Calu3 (cell line): ENCODE measurements around the gene MED13. TPM values are rescaled to one million over a fixed set of nuclear protein-coding genes. Genes with fewer than 3 reads are reported as not detected.

Experiments used
- BruUV-seq: library from RNA; stranded (reverse); fragments of 400-500 nt; replicated peaks from 2 replicates; lab custom pipeline; 2021; lab: Mats Ljungman, UMichigan
- CTCF ChIA-PET: fragments of 300-600 bp; sonication (Branson Sonifier 250); formaldehyde crosslinking; loops from one replicate; lab custom pipeline; 2022; ENCODE audit warnings: antibody characterized with exemption; lab: Charles Lee
- DNase-seq: peaks from one replicate; pipeline ENCODE4 v3.0.0; 2022
- H3K27ac Mint-ChIP-seq: one replicate; pipeline ENCODE4 v1.8.0; 2022; ENCODE audit warnings: mixed read lengths; ENCODE audit not compliant: unreplicated experiment
- H3K27me3 Mint-ChIP-seq: one replicate; pipeline ENCODE4 v1.8.0; 2022; ENCODE audit warnings: mixed read lengths; ENCODE audit not compliant: unreplicated experiment
- H3K36me3 Mint-ChIP-seq: one replicate; pipeline ENCODE4 v1.8.0; 2022; ENCODE audit warnings: mild to moderate bottlenecking, moderate library complexity, mixed read lengths; ENCODE audit not compliant: insufficient read depth, unreplicated experiment
- H3K4me1 Mint-ChIP-seq: one replicate; pipeline ENCODE4 v1.8.0; 2022; ENCODE audit warnings: mild to moderate bottlenecking, low read depth, mixed read lengths; ENCODE audit not compliant: unreplicated experiment
- H3K4me3 Mint-ChIP-seq: one replicate; pipeline ENCODE4 v1.8.0; 2022; ENCODE audit warnings: mild to moderate bottlenecking, low read depth, moderate library complexity, mixed read lengths; ENCODE audit not compliant: unreplicated experiment
- H3K9me3 Mint-ChIP-seq: one replicate; pipeline ENCODE4 v1.8.0; 2022; ENCODE audit warnings: low read depth, mixed read lengths; ENCODE audit not compliant: unreplicated experiment
- intact Hi-C: fragments of 100-400 bp; cut with micrococcal nuclease; formaldehyde crosslinking; loops from one replicate; pipeline ENCODE4 v1.10.0; 2022; ENCODE audit not compliant: unreplicated experiment
- total RNA-seq: library from RNA; stranded (reverse); gene quantifications from 2 replicates; pipeline ENCODE4 v1.2.3, GENCODE V29; 2022
- TF ChIP-seq, protein P1 (sequence below): fragments of 200-600 bp; IDR thresholded peaks from one replicate; pipeline ENCODE4 v1.8.0; 2022; ENCODE audit warnings: antibody characterized with exemption; ENCODE audit not compliant: unreplicated experiment

The MED13 gene
- total RNA-seq, 1 experiment from 2014 or later: 50.2 TPM

- Mint-ChIP-seq H3K27me3 (no peaks in the 10 kb centered on the region), H3K9me3 (no peaks in the 10 kb centered on the region), H3K4me1 (no peaks in the 10 kb centered on the region), H3K27ac (no peak overlapping the region), H3K4me3 (no peak overlapping the region), H3K36me3 (peaks cover 7% of the 10 kb centered on the region)
- intact Hi-C loops: no loop called here
- CTCF ChIA-PET: no interaction called here
- BruUV-seq: no TSS peak
- TF ChIP-seq, protein P1, sequence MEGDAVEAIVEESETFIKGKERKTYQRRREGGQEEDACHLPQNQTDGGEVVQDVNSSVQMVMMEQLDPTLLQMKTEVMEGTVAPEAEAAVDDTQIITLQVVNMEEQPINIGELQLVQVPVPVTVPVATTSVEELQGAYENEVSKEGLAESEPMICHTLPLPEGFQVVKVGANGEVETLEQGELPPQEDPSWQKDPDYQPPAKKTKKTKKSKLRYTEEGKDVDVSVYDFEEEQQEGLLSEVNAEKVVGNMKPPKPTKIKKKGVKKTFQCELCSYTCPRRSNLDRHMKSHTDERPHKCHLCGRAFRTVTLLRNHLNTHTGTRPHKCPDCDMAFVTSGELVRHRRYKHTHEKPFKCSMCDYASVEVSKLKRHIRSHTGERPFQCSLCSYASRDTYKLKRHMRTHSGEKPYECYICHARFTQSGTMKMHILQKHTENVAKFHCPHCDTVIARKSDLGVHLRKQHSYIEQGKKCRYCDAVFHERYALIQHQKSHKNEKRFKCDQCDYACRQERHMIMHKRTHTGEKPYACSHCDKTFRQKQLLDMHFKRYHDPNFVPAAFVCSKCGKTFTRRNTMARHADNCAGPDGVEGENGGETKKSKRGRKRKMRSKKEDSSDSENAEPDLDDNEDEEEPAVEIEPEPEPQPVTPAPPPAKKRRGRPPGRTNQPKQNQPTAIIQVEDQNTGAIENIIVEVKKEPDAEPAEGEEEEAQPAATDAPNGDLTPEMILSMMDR: no peak
- no peak for DNase-seq
Measured at GRCh38 chr17:61989509-61989908, 75.6 kb downstream of the MED13 start.

DNA sequence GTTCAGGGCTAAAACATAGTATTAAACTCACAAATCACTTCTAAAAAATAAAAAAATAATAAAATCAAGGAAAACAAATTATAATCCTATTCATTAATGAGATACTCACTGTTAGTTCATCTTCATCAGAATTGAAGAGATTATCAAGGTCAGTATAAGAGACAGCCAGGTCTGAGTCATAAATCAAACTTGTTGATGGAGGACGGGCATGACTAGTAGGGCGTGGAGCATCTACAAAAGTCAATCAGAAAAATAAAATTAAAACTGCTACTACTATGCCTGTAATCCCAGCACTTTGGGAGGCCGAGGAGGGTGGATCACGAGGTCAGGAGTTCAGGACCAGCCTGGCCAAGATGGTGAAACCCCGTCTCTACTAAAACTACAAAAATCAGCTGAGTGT lies 78.2 kb downstream of the MED13 start:
- DNase-seq: no peak
- Mint-ChIP-seq H3K27ac (no peak overlapping the region), H3K36me3 (no peaks in the 10 kb centered on the region), H3K4me1 (no peaks in the 10 kb centered on the region), H3K27me3 (no peaks in the 10 kb centered on the region), H3K9me3 (no peaks in the 10 kb centered on the region), H3K4me3 (no peak overlapping the region)
- TF ChIP-seq, protein P1: no peak
- intact Hi-C loops: no loop called here
- CTCF ChIA-PET: interaction anchor here (1.3 kb wide), 1 partner anchor 122 kb away, joined by 5 read pairs; no protein-coding TSS in a partner anchor
- BruUV-seq: no TSS peak

DNA sequence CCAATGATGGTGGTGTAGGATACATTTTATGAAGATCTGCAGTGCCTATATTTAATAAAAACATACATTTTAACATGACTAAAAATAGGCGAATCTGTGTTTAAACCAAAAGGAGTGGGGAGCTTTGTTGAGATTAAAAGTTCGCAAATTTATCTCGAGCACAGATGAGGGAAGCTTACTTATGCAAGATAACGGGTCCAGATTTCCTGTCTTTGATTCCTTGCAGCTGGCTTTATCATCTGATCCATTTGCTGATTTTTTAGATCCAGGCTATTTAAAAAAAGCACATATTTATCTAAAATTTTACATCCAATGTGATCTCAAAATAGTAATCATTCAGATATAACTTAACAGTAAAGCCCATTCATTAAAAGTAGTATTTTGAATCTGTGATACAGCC lies 80.3 kb downstream of the MED13 start:
- CTCF ChIA-PET: interaction anchor here (0.6 to 1.4 kb wide), 2 partner anchors 125 to 389 kb away, joined by 3 to 4 read pairs; no protein-coding TSS in a partner anchor
- TF ChIP-seq, protein P1: no peak
- no peak for DNase-seq
- no peak overlapping the region for H3K4me3 Mint-ChIP-seq
- intact Hi-C loops: no loop called here
- no peaks in the 10 kb centered on the region for H3K9me3 Mint-ChIP-seq
- no TSS peak for BruUV-seq
- H3K27me3 Mint-ChIP-seq: no peaks in the 10 kb centered on the region
- no peak overlapping the region for H3K27ac Mint-ChIP-seq
- no peaks in the 10 kb centered on the region for H3K4me1 Mint-ChIP-seq
- peaks cover 11% of the 10 kb centered on the region for H3K36me3 Mint-ChIP-seq

- TF ChIP-seq, protein P1: no peak
- intact Hi-C loops: no loop called here
- Mint-ChIP-seq H3K4me3 (no peak overlapping the region), H3K36me3 (peaks cover 34% of the 10 kb centered on the region), H3K4me1 (no peaks in the 10 kb centered on the region), H3K27ac (no peak overlapping the region), H3K27me3 (no peaks in the 10 kb centered on the region), H3K9me3 (no peaks in the 10 kb centered on the region)
- no TSS peak for BruUV-seq
- DNase-seq: no peak
- CTCF ChIA-PET: no interaction called here
Measured at GRCh38 chr17:61981323-61981722, 83.8 kb downstream of the MED13 start.
